ENCODE results near the gene USP12.

USP12 gene

GRCh38 chr13:27117158-27117557, 54.5 kb downstream of the USP12 start:
- Mint-ChIP-seq H3K4me1 (ENCODE audit: low read depth) (peaks cover 20% of the 10 kb centered on the region), H3K27ac (no peak overlapping the region), H3K27me3 (no peaks in the 10 kb centered on the region), H3K9me3 (peaks cover 3% of the 10 kb centered on the region), H3K36me3 (ENCODE audit: low read depth) (peaks cover 48% of the 10 kb centered on the region), H3K4me3 (no peak overlapping the region)
- intact Hi-C loops (cut with micrococcal nuclease): no loop called here

DNA sequence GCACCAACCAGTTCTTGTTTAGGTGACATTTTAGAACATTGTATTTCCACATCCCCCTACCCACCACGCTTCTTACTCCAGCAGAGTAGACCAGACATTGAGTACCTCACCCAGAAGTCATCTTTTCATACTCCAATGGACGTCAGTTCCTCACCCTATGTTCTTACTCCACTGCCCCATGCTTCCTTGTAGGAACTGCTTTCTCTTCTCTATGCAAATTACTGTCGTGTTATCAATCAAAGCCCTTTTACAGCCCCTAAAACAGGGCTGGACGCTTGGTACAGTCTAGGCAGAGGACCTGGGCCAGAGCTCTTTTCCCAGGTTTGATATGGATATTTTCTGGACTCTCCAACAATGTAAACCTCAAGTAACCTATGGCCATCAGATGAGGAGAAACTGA, 58.2 kb downstream of the USP12 start:
- no peak overlapping the region for H3K27ac Mint-ChIP-seq
- no peaks in the 10 kb centered on the region for H3K9me3 Mint-ChIP-seq
- peaks cover 36% of the 10 kb centered on the region for H3K36me3 Mint-ChIP-seq (ENCODE audit: low read depth)
- H3K4me1 Mint-ChIP-seq (ENCODE audit: low read depth): peaks cover 9% of the 10 kb centered on the region
- intact Hi-C loops (cut with micrococcal nuclease): no loop called here
- no peaks in the 10 kb centered on the region for H3K27me3 Mint-ChIP-seq
- no peak overlapping the region for H3K4me3 Mint-ChIP-seq

GRCh38 chr13:27112006-27112405, 59.6 kb downstream of the USP12 start:
- H3K27ac Mint-ChIP-seq: no peak overlapping the region
- H3K4me1 Mint-ChIP-seq (ENCODE audit: low read depth): peaks cover 9% of the 10 kb centered on the region
- no peaks in the 10 kb centered on the region for H3K27me3 Mint-ChIP-seq
- H3K9me3 Mint-ChIP-seq: no peaks in the 10 kb centered on the region
- H3K36me3 Mint-ChIP-seq (ENCODE audit: low read depth): peaks cover 36% of the 10 kb centered on the region
- intact Hi-C loops (cut with micrococcal nuclease): no loop called here
- H3K4me3 Mint-ChIP-seq: no peak overlapping the region

GRCh38 chr13:27110056-27110746, 61.4 kb downstream of the USP12 start:
- H3K9me3 Mint-ChIP-seq: no peaks in the 10 kb centered on the region
- H3K36me3 Mint-ChIP-seq (ENCODE audit: low read depth): peaks cover 34% of the 10 kb centered on the region
- intact Hi-C loops (cut with micrococcal nuclease): no loop called here
- peaks cover 9% of the 10 kb centered on the region for H3K4me1 Mint-ChIP-seq (ENCODE audit: low read depth)
- no peak overlapping the region for H3K4me3 Mint-ChIP-seq
- no peak overlapping the region for H3K27ac Mint-ChIP-seq
- H3K27me3 Mint-ChIP-seq: no peaks in the 10 kb centered on the region

GRCh38 chr13:27106144-27106543, 65.5 kb downstream of the USP12 start:
- Mint-ChIP-seq H3K27me3 (no peaks in the 10 kb centered on the region), H3K27ac (no peak overlapping the region), H3K36me3 (ENCODE audit: low read depth) (peaks cover 44% of the 10 kb centered on the region), H3K4me1 (ENCODE audit: low read depth) (no peaks in the 10 kb centered on the region), H3K4me3 (no peak overlapping the region), H3K9me3 (no peaks in the 10 kb centered on the region)
- intact Hi-C loops (cut with micrococcal nuclease): no loop called here

DNA sequence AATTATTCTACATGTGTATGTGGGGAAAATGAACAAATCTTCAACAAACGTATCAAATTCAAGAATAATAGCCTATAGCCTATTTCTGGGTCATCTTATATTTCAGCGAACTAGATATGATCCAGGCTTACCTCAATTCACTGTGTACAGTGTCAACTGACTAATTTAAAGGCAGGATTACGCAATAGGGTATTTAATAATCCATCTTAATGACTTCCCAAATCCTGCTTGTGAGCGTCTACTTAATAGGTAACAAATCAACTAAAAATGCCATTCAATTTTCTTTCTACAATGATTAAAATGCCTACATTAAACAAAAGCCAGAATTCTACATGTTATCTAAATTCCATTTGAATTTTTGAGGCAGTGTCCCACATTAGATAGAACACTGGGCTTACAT, 67.0 kb downstream of the USP12 start:
- Mint-ChIP-seq H3K36me3 (ENCODE audit: low read depth) (peaks cover 54% of the 10 kb centered on the region), H3K4me1 (ENCODE audit: low read depth) (no peaks in the 10 kb centered on the region), H3K9me3 (no peaks in the 10 kb centered on the region), H3K4me3 (no peak overlapping the region), H3K27me3 (no peaks in the 10 kb centered on the region), H3K27ac (no peak overlapping the region)
- intact Hi-C loops (cut with micrococcal nuclease): no loop called here

GRCh38 chr13:27101847-27102246, 69.8 kb downstream of the USP12 start:
- Mint-ChIP-seq H3K27ac (no peak overlapping the region), H3K4me1 (ENCODE audit: low read depth) (peaks cover 5% of the 10 kb centered on the region), H3K4me3 (no peak overlapping the region), H3K27me3 (no peaks in the 10 kb centered on the region), H3K9me3 (no peaks in the 10 kb centered on the region), H3K36me3 (ENCODE audit: low read depth) (peaks cover 77% of the 10 kb centered on the region)
- intact Hi-C loops (cut with micrococcal nuclease): no loop called here

DNA sequence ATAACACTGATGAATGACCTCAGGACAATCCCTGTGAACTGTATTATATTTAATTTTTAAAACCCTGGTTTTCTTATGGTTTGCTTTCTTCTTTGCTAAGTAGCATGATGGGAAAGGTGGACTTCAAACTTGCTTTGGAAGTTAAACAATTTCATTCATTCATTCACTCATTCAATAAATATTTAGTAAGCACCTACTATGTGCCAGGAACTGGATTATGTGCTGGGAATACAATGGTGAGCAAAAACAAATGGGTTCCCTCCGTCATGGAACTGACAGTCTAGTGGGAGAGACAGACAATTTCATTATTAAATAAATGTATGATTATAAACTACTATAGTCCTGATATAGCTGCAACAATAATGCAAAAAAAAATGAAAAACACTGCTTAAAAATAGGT, 70.3 kb downstream of the USP12 start:
- Mint-ChIP-seq H3K4me3 (no peak overlapping the region), H3K4me1 (ENCODE audit: low read depth) (peaks cover 5% of the 10 kb centered on the region), H3K9me3 (no peaks in the 10 kb centered on the region), H3K36me3 (ENCODE audit: low read depth) (peaks cover 74% of the 10 kb centered on the region), H3K27ac (no peak overlapping the region), H3K27me3 (no peaks in the 10 kb centered on the region)
- intact Hi-C loops (cut with micrococcal nuclease): no loop called here

DNA sequence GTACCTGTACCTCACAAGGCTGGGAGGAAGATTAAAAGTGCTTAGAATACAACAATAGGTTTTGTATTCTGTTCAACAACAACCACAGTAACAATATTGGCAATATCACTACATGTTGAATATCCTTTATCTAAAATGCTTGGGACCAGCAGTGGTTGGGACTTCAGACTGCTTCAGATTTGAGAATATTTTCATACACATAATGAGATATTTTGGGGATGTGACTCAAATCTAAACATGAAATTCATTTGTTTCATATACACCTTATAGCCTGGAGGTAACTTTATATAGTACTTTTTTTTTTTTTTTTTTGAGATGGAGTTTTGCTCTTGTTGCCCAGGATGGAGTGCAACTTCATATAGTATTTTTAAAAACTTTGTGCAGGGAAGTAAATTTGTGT, 73.9 kb downstream of the USP12 start:
- H3K4me1 Mint-ChIP-seq (ENCODE audit: low read depth): peaks cover 5% of the 10 kb centered on the region
- H3K4me3 Mint-ChIP-seq: no peak overlapping the region
- H3K27ac Mint-ChIP-seq: no peak overlapping the region
- H3K27me3 Mint-ChIP-seq: no peaks in the 10 kb centered on the region
- H3K36me3 Mint-ChIP-seq (ENCODE audit: low read depth): peaks cover 74% of the 10 kb centered on the region
- intact Hi-C loops (cut with micrococcal nuclease): no loop called here
- H3K9me3 Mint-ChIP-seq: no peaks in the 10 kb centered on the region

- intact Hi-C loops (cut with micrococcal nuclease): no loop called here
- H3K36me3 Mint-ChIP-seq (ENCODE audit: low read depth): peaks cover 88% of the 10 kb centered on the region
These were observed 80.2 kb downstream of the USP12 start for GRCh38 chr13:27091451-27091850.

GRCh38 chr13:27088619-27089018, 83.0 kb downstream of the USP12 start:
- Mint-ChIP-seq H3K4me3 (no peak overlapping the region), H3K9me3 (no peaks in the 10 kb centered on the region), H3K27ac (no peak overlapping the region), H3K4me1 (ENCODE audit: low read depth) (no peaks in the 10 kb centered on the region), H3K36me3 (ENCODE audit: low read depth) (peaks cover 89% of the 10 kb centered on the region), H3K27me3 (no peaks in the 10 kb centered on the region)
- intact Hi-C loops (cut with micrococcal nuclease): no loop called here

More at GRCh38 chr13:27091451-27091850, 80.2 kb downstream of the USP12 start:
- Mint-ChIP-seq H3K4me3 (no peak overlapping the region), H3K27me3 (no peaks in the 10 kb centered on the region), H3K9me3 (no peaks in the 10 kb centered on the region), H3K27ac (no peak overlapping the region), H3K4me1 (ENCODE audit: low read depth) (no peaks in the 10 kb centered on the region)

- intact Hi-C loops (cut with micrococcal nuclease): no loop called here
- H3K27ac Mint-ChIP-seq: no peak overlapping the region
- no peaks in the 10 kb centered on the region for H3K4me1 Mint-ChIP-seq (ENCODE audit: low read depth)
- H3K9me3 Mint-ChIP-seq: no peaks in the 10 kb centered on the region
- no peaks in the 10 kb centered on the region for H3K27me3 Mint-ChIP-seq
- no peak overlapping the region for H3K4me3 Mint-ChIP-seq
- H3K36me3 Mint-ChIP-seq (ENCODE audit: low read depth): peaks cover 88% of the 10 kb centered on the region
These were observed 84.9 kb downstream of the USP12 start for GRCh38 chr13:27086599-27087265.

GRCh38 chr13:27083183-27083582, 88.4 kb downstream of the USP12 start:
- H3K36me3 Mint-ChIP-seq (ENCODE audit: low read depth): peaks cover 79% of the 10 kb centered on the region
- H3K4me1 Mint-ChIP-seq (ENCODE audit: low read depth): no peaks in the 10 kb centered on the region
- H3K9me3 Mint-ChIP-seq: no peaks in the 10 kb centered on the region
- no peak overlapping the region for H3K27ac Mint-ChIP-seq
- intact Hi-C loops (cut with micrococcal nuclease): no loop called here
- no peaks in the 10 kb centered on the region for H3K27me3 Mint-ChIP-seq
- no peak overlapping the region for H3K4me3 Mint-ChIP-seq

- H3K4me3 Mint-ChIP-seq: no peak overlapping the region
- H3K27me3 Mint-ChIP-seq: no peaks in the 10 kb centered on the region
- peaks cover 75% of the 10 kb centered on the region for H3K36me3 Mint-ChIP-seq (ENCODE audit: low read depth)
- H3K9me3 Mint-ChIP-seq: no peaks in the 10 kb centered on the region
- H3K4me1 Mint-ChIP-seq (ENCODE audit: low read depth): no peaks in the 10 kb centered on the region
- intact Hi-C loops (cut with micrococcal nuclease): no loop called here
- no peak overlapping the region for H3K27ac Mint-ChIP-seq
These were observed 89.5 kb downstream of the USP12 start for GRCh38 chr13:27081893-27082679.

Measured in dendritic cell treated with granulocyte-macrophage colony-stimulating factor and Interleukin-4, amounts not matched to agents 40 ng/mL and 50 ng/mL, for 4 days (primary cell).